DOHH2 (cell line): Measurements from ENCODE around the gene PIK3R3.

Experiments used
- H3F3A ChIP-seq: fragments of 200-600 bp; sonication (generic), shearing (Covaris generic); 2 replicates; pipeline ENCODE4 v1.6.0; 2016; ENCODE audit warnings: antibody characterized with exemption, mild to moderate bottlenecking; ENCODE audit not compliant: control insufficient read depth, insufficient read depth
- H3K27ac ChIP-seq: fragments of 200-600 bp; sonication (generic); 2 replicates; pipeline ENCODE4 v1.5.1; 2014; ENCODE audit warnings: low read depth, mild to moderate bottlenecking, low read length, moderate library complexity
- H3K27me3 ChIP-seq: fragments of 200-600 bp; sonication (generic); 2 replicates; pipeline ENCODE4 v1.6.1; 2014; ENCODE audit warnings: mild to moderate bottlenecking, low read length, mixed read lengths; ENCODE audit not compliant: control insufficient read depth
- H3K36me3 ChIP-seq: fragments of 200-600 bp; sonication (generic); 2 replicates; pipeline ENCODE4 v1.6.1; 2014; ENCODE audit warnings: mild to moderate bottlenecking, low read length, moderate library complexity, mixed read lengths; ENCODE audit not compliant: control insufficient read depth
- H3K4me1 ChIP-seq: fragments of 200-600 bp; sonication (generic); 2 replicates; pipeline ENCODE4 v1.6.1; 2014; ENCODE audit warnings: mild to moderate bottlenecking, low read length, mixed read lengths; ENCODE audit not compliant: control insufficient read depth
- H3K4me2 ChIP-seq: fragments of 200-600 bp; sonication (generic); 2 replicates; pipeline ENCODE4 v1.6.0; 2014; ENCODE audit warnings: mild to moderate bottlenecking, low read length, moderate library complexity
- H3K4me3 ChIP-seq: fragments of 200-600 bp; sonication (generic); 2 replicates; pipeline ENCODE4 v1.5.1; 2014; ENCODE audit warnings: mild to moderate bottlenecking, low read length, mixed read lengths
- H3K79me2 ChIP-seq: fragments of 200-600 bp; sonication (generic); 2 replicates; pipeline ENCODE4 v1.6.1; 2014; ENCODE audit warnings: mild to moderate bottlenecking, low read length, mixed read lengths; ENCODE audit not compliant: control insufficient read depth
- H3K9me2 ChIP-seq: fragments of 200-600 bp; sonication (generic); replicated peaks from 2 replicates; pipeline ENCODE4 v1.6.1; 2014; ENCODE audit warnings: mild to moderate bottlenecking, low read length, mixed read lengths; ENCODE audit not compliant: control insufficient read depth
- H3K9me3 ChIP-seq: fragments of 200-600 bp; sonication (generic); 2 replicates; pipeline ENCODE4 v1.6.1; 2014; ENCODE audit warnings: antibody characterized with exemption, low read length, mixed read lengths; ENCODE audit not compliant: control insufficient read depth, insufficient read depth
- H4K20me1 ChIP-seq: fragments of 200-600 bp; sonication (generic); 2 replicates; pipeline ENCODE4 v1.6.0; 2014; ENCODE audit warnings: low read depth, mild to moderate bottlenecking, antibody characterized with exemption, low read length, moderate library complexity; ENCODE audit not compliant: control insufficient read depth, insufficient read depth
- CTCF ChIP-seq: fragments of 200-600 bp; sonication (generic); IDR thresholded peaks from one replicate; pipeline ENCODE4 v1.5.1; 2014; ENCODE audit warnings: antibody characterized with exemption, mild to moderate bottlenecking, low read depth, low read length; ENCODE audit not compliant: poor library complexity, severe bottlenecking
- EZH2phosphoT487 ChIP-seq: fragments of 200-600 bp; sonication (generic); IDR thresholded peaks from 2 replicates; pipeline ENCODE4 v1.6.1; 2017; ENCODE audit warnings: borderline replicate concordance, mild to moderate bottlenecking, antibody characterized with exemption, low read length, moderate library complexity, mixed read lengths

Gene PIK3R3

DNA sequence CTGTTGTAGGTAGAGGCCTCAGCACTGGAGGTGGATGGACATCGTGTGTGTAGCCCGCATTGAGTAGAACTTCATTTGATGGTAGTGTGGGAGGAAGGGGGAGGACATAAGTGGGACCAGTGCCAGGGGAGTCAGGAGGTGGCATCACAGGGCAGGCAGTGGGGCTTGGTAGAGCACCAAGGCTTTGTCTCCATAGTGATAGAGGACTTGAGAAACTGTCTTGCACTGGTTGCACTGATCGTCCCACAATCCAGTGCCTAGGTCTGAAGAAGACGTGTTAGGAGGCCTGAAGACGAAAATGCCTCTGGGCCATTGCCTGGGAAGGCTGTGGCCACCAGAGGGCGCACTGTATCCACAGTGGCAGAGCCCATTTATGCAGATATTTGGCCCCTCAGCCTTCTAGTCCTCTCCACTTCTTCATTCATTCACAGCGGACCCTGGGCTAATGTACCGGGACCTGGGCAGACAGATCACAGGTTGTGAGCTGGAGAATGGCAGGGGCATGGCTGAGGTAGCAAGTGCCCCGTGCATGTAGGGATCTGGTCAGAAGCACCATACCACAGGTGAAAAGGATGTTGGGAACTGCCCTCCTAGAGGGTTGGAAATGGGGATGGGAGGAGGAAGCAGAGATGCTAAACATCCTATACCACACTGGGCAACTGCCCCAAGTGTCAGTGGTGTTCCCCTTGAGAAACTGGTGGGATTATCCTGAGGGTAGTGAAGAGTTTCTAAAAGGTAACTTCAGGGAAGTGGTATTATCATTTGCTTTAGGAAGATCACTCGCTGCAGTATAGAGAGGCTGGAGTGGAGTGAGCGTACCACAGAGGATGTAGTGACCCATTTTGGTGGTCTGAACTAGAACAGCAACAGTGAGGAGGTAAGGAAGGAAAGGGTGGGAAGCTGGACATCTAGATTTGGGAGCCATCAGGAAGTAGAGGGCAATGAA, 95.3 kb downstream of the PIK3R3 start:
- TF ChIP-seq EZH2phosphoT487 (no peak), CTCF (peak; percentile 98)
- H3K27me3 ChIP-seq, result no peaks in the 10 kb centered on the region
- H3K27ac ChIP-seq, result no peak overlapping the region
- H3K4me3 ChIP-seq, result no peak overlapping the region
- H3K79me2 ChIP-seq, result no peaks in the 10 kb centered on the region
- H3K4me1 ChIP-seq, result no peaks in the 10 kb centered on the region; the same call in 1 of the 2 replicates
- H3K9me2 ChIP-seq, result no peaks in the 10 kb centered on the region
- peaks cover 4% of the 10 kb centered on the region; the same call in 1 of the 2 replicates for H3F3A ChIP-seq
- peaks cover 40% of the 10 kb centered on the region for H3K36me3 ChIP-seq
- H3K4me2 ChIP-seq, result no peak overlapping the region
- no peaks in the 10 kb centered on the region for H3K9me3 ChIP-seq
- no peaks in the 10 kb centered on the region for H4K20me1 ChIP-seq

DNA sequence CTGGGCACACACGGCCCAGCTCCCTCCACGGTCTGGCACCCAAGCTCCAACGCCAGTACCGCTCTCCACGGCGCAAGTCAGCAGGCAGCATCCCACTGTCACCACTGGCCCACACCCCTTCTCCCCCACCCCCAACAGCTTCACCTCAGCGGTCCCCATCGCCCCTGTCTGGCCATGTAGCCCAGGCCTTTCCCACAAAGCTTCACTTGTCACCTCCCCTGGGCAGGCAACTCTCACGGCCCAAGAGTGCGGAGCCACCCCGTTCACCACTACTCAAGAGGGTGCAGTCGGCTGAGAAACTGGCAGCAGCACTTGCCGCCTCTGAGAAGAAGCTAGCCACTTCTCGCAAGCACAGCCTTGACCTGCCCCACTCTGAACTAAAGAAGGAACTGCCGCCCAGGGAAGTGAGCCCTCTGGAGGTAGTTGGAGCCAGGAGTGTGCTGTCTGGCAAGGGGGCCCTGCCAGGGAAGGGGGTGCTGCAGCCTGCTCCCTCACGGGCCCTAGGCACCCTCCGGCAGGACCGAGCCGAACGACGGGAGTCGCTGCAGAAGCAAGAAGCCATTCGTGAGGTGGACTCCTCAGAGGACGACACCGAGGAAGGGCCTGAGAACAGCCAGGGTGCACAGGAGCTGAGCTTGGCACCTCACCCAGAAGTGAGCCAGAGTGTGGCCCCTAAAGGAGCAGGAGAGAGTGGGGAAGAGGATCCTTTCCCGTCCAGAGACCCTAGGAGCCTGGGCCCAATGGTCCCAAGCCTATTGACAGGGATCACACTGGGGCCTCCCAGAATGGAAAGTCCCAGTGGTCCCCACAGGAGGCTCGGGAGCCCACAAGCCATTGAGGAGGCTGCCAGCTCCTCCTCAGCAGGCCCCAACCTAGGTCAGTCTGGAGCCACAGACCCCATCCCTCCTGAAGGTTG, 97.6 kb downstream of the PIK3R3 start:
- no peaks in the 10 kb centered on the region for H3K27me3 ChIP-seq
- H3K36me3 ChIP-seq, result peaks cover 58% of the 10 kb centered on the region
- H3F3A ChIP-seq, result peaks cover 4% of the 10 kb centered on the region; the same call in 1 of the 2 replicates
- no peaks in the 10 kb centered on the region for H3K79me2 ChIP-seq
- no peaks in the 10 kb centered on the region for H3K9me3 ChIP-seq
- H3K9me2 ChIP-seq, result no peaks in the 10 kb centered on the region
- H3K27ac ChIP-seq, result no peak overlapping the region
- no peak overlapping the region for H3K4me3 ChIP-seq
- no peaks in the 10 kb centered on the region for H3K4me1 ChIP-seq
- no peaks in the 10 kb centered on the region for H4K20me1 ChIP-seq
- TF ChIP-seq CTCF (no peak), EZH2phosphoT487 (no peak)
- no peak overlapping the region for H3K4me2 ChIP-seq

DNA sequence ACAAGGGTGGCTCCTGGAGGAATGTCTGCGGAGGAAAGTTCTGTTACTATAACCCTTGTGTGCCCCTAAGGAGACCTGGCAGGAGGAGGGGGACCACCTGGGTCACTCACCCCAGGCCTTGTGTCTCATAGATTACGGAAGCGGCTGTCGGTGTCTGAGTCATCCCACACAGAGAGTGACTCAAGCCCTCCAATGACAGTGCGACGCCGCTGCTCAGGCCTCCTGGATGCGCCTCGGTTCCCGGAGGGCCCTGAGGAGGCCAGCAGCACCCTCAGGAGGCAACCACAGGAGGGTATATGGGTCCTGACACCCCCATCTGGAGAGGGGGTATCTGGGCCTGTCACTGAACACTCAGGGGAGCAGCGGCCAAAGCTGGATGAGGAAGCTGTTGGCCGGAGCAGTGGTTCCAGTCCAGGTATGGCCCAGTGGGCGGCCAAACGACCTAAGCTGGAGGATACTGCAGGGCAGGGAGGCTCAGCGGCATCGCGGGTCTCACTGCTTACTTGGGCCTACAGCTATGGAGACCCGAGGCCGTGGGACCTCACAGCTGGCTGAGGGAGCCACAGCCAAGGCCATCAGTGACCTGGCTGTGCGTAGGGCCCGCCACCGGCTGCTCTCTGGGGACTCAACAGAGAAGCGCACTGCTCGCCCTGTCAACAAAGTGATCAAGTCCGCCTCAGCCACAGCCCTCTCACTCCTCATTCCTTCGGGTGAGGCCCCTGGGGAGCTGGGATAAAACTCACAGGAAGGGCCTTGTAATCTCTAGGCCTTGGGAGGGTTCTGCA, 101.4 kb downstream of the PIK3R3 start:
- Histone ChIP-seq H3K9me2 (no peaks in the 10 kb centered on the region), H4K20me1 (no peaks in the 10 kb centered on the region), H3K9me3 (no peaks in the 10 kb centered on the region), H3F3A (peaks cover 1% of the 10 kb centered on the region; the same call in 1 of the 2 replicates), H3K27ac (no peak overlapping the region), H3K4me2 (no peak overlapping the region), H3K79me2 (no peaks in the 10 kb centered on the region), H3K4me1 (no peaks in the 10 kb centered on the region), H3K36me3 (peaks cover 89% of the 10 kb centered on the region), H3K4me3 (no peak overlapping the region), H3K27me3 (no peaks in the 10 kb centered on the region)
- no peak for TF ChIP-seq CTCF
- TF ChIP-seq EZH2phosphoT487, result no peak
